Large intestine (tissue), 3 donors: Measurements from ENCODE around the gene ASAH2. TPM values are rescaled to one million over a fixed set of nuclear protein-coding genes. Genes with fewer than 3 reads are reported as not detected.
A peak's percentile ranks its signal among the peaks of the same experiment; 100 is the strongest.

Experiments
- DNase-seq, 2 donors: peaks; one replicate each; pipeline versions ENCODE4 v3.0.0 to v3.0.0-alpha.2; 2013
- H3K27ac ChIP-seq: one replicate; pipeline ENCODE4 v1.5.1; 2013; ENCODE audit warnings: low read length
- H3K27me3 ChIP-seq: 2 replicates; pipeline ENCODE4 v1.6.1; 2013; ENCODE audit warnings: low read length; ENCODE audit not compliant: control insufficient read depth, insufficient read depth
- H3K36me3 ChIP-seq: 2 replicates; pipeline ENCODE4 v1.6.1; 2013; ENCODE audit warnings: low read length; ENCODE audit not compliant: control insufficient read depth, insufficient read depth
- H3K4me1 ChIP-seq: one replicate; pipeline ENCODE4 v1.6.1; 2013; ENCODE audit warnings: low read length; ENCODE audit not compliant: control insufficient read depth, insufficient read depth
- H3K4me3 ChIP-seq: one replicate; pipeline ENCODE4 v1.5.1; 2013; ENCODE audit warnings: low read length
- H3K9me3 ChIP-seq: one replicate; pipeline ENCODE4 v1.6.1; 2013; ENCODE audit warnings: mild to moderate bottlenecking, low read depth, low read length, moderate library complexity; ENCODE audit not compliant: control insufficient read depth
- WGBS: methylation state at CpG from one replicate; pipeline ENCODE4 v1.1.5; 2013; ENCODE audit warnings: low lambda C conversion rate; ENCODE audit not compliant: insufficient coverage; 5-methylcytosine and 5-hydroxymethylcytosine counted together
- polyA plus RNA-seq: library from polyadenylated mRNA; unstranded; fragments of 120-200 nt; gene quantifications from one replicate; pipeline ENCODE4 v1.2.1, GENCODE V29; 2013

Gene ASAH2
- polyA plus RNA-seq, 1 donor = 64.5 TPM

- no peak for DNase-seq
- Histone ChIP-seq H3K4me1 (peaks cover 14% of the 10 kb centered on the region), H3K9me3 (no peaks in the 10 kb centered on the region), H3K27me3 (no peaks in the 10 kb centered on the region), H3K4me3 (no peak overlapping the region), H3K36me3 (no peaks in the 10 kb centered on the region), H3K27ac (no peak overlapping the region)
- WGBS = 63% methylated on average over 2 of the region's 4 CpGs
Measured at GRCh38 chr10:50228672-50229071, 22.6 kb downstream of the ASAH2 start.

- DNase-seq = no peak
- H3K27ac ChIP-seq = no peak overlapping the region
- WGBS = 14% methylated on average over 1 of the region's 1 CpG
Measured at GRCh38 chr10:50226610-50227009, 24.7 kb downstream of the ASAH2 start.

GRCh38 chr10:50224330-50224952, 26.9 kb downstream of the ASAH2 start:
- peak; percentile 42 to 43 for DNase-seq
- WGBS = 80% methylated on average over 1 of the region's 6 CpGs

More at GRCh38 chr10:50226610-50227009, 24.7 kb downstream of the ASAH2 start:
- H3K9me3 ChIP-seq = no peaks in the 10 kb centered on the region
- H3K27me3 ChIP-seq = no peaks in the 10 kb centered on the region
- H3K4me1 ChIP-seq = no peaks in the 10 kb centered on the region
- H3K36me3 ChIP-seq = no peaks in the 10 kb centered on the region
- H3K4me3 ChIP-seq = no peak overlapping the region

GRCh38 chr10:50222199-50222598, 29.1 kb downstream of the ASAH2 start:
- H3K36me3 ChIP-seq = no peaks in the 10 kb centered on the region
- H3K9me3 ChIP-seq = no peaks in the 10 kb centered on the region
- H3K27ac ChIP-seq = no peak overlapping the region
- 100% methylated on average over 1 of the region's 2 CpGs for WGBS
- no peak overlapping the region for H3K4me3 ChIP-seq
- DNase-seq = no peak
- no peaks in the 10 kb centered on the region for H3K27me3 ChIP-seq
- no peaks in the 10 kb centered on the region for H3K4me1 ChIP-seq

More at GRCh38 chr10:50224330-50224952, 26.9 kb downstream of the ASAH2 start:
- H3K27ac ChIP-seq = no peak overlapping the region
- H3K9me3 ChIP-seq = no peaks in the 10 kb centered on the region
- no peaks in the 10 kb centered on the region for H3K4me1 ChIP-seq
- H3K27me3 ChIP-seq = no peaks in the 10 kb centered on the region
- H3K4me3 ChIP-seq = no peak overlapping the region
- no peaks in the 10 kb centered on the region for H3K36me3 ChIP-seq

GRCh38 chr10:50221470-50221869, 29.8 kb downstream of the ASAH2 start:
- H3K27ac ChIP-seq = no peak overlapping the region
- no peak for DNase-seq
- H3K4me3 ChIP-seq = no peak overlapping the region
- H3K4me1 ChIP-seq = no peaks in the 10 kb centered on the region
- H3K36me3 ChIP-seq = no peaks in the 10 kb centered on the region
- H3K9me3 ChIP-seq = no peaks in the 10 kb centered on the region
- no peaks in the 10 kb centered on the region for H3K27me3 ChIP-seq
- no CpG with 5 or more reads among the region's 1 CpG for WGBS

- no peak for DNase-seq
- Histone ChIP-seq H3K27me3 (no peaks in the 10 kb centered on the region), H3K4me3 (no peak overlapping the region), H3K27ac (no peak overlapping the region), H3K36me3 (no peaks in the 10 kb centered on the region), H3K9me3 (no peaks in the 10 kb centered on the region), H3K4me1 (no peaks in the 10 kb centered on the region)
- WGBS = 100% methylated on average over 1 of the region's 2 CpGs
Measured at GRCh38 chr10:50219646-50220045, 31.7 kb downstream of the ASAH2 start.

- Histone ChIP-seq H3K27ac (no peak overlapping the region), H3K9me3 (no peaks in the 10 kb centered on the region), H3K27me3 (no peaks in the 10 kb centered on the region), H3K4me1 (no peaks in the 10 kb centered on the region), H3K4me3 (no peak overlapping the region), H3K36me3 (no peaks in the 10 kb centered on the region)
- 82% methylated on average over 2 of the region's 2 CpGs for WGBS
- DNase-seq = no peak
Measured at GRCh38 chr10:50219200-50219599, 32.1 kb downstream of the ASAH2 start.

GRCh38 chr10:50216894-50217293, 34.4 kb downstream of the ASAH2 start:
- Histone ChIP-seq H3K27me3 (no peaks in the 10 kb centered on the region), H3K4me3 (no peak overlapping the region), H3K9me3 (no peaks in the 10 kb centered on the region), H3K4me1 (no peaks in the 10 kb centered on the region), H3K36me3 (no peaks in the 10 kb centered on the region), H3K27ac (no peak overlapping the region)
- WGBS = no CpG with 5 or more reads among the region's 3 CpGs
- no peak for DNase-seq

GRCh38 chr10:50216418-50216817, 34.9 kb downstream of the ASAH2 start:
- no peak overlapping the region for H3K27ac ChIP-seq
- no peaks in the 10 kb centered on the region for H3K27me3 ChIP-seq
- H3K4me1 ChIP-seq = no peaks in the 10 kb centered on the region
- no peaks in the 10 kb centered on the region for H3K36me3 ChIP-seq
- no peak for DNase-seq
- no peaks in the 10 kb centered on the region for H3K9me3 ChIP-seq
- no peak overlapping the region for H3K4me3 ChIP-seq

- WGBS = 100% methylated on average over 2 of the region's 3 CpGs
- DNase-seq = no peak
- no peaks in the 10 kb centered on the region for H3K4me1 ChIP-seq
- no peak overlapping the region for H3K27ac ChIP-seq
- no peaks in the 10 kb centered on the region for H3K9me3 ChIP-seq
- H3K27me3 ChIP-seq = no peaks in the 10 kb centered on the region
- no peak overlapping the region for H3K4me3 ChIP-seq
- H3K36me3 ChIP-seq = no peaks in the 10 kb centered on the region
Measured at GRCh38 chr10:50211670-50212069, 39.6 kb downstream of the ASAH2 start.

- Histone ChIP-seq H3K27me3 (no peaks in the 10 kb centered on the region), H3K27ac (no peak overlapping the region), H3K4me3 (no peak overlapping the region), H3K9me3 (no peaks in the 10 kb centered on the region), H3K4me1 (no peaks in the 10 kb centered on the region), H3K36me3 (no peaks in the 10 kb centered on the region)
- no peak for DNase-seq
Measured at GRCh38 chr10:50210876-50211275, 40.4 kb downstream of the ASAH2 start.
